SK-N-SH (cell line): ENCODE measurements around the gene ZGPAT. TPM values are rescaled to one million over a fixed set of nuclear protein-coding genes. Genes with fewer than 3 reads are reported as not detected.

Experiments
- CTCF ChIA-PET: fragments of 300-600, 350-600 bp; formaldehyde crosslinking; extraction: SDS; loops from one replicate; lab custom pipeline; 2021; lab: Yijun Ruan, JAX
- POLR2A ChIA-PET: fragments of 350-600 bp; sonication (Branson Sonifier 250); formaldehyde crosslinking; extraction: SDS; loops from one replicate; lab custom pipeline; 2020; ENCODE audit warnings: antibody characterized with exemption, inconsistent platforms; lab: Yijun Ruan, JAX
- DNase-seq: peaks from one replicate; pipeline ENCODE4 v3.0.0; 2012
- H2AFZ ChIP-seq: fragments of 200-600 bp; sonication (generic); 2 replicates; pipeline ENCODE4 v1.8.1; 2016; ENCODE audit warnings: antibody characterized with exemption, mild to moderate bottlenecking, low read depth
- H3F3A ChIP-seq: fragments of 200-600 bp; sonication (generic); replicated peaks from 2 replicates; pipeline ENCODE3; 2016; ENCODE audit warnings: antibody characterized with exemption, mild to moderate bottlenecking; ENCODE audit not compliant: insufficient read depth
- H3K27ac ChIP-seq, 2 experiments: fragments of 200-500 bp in 1 of 2; fragments of 200-600 bp in 1 of 2; sonication (Bioruptor generic) in 1 of 2; sonication (generic), shearing (Covaris generic) in 1 of 2; 2 replicates each; pipeline versions ENCODE4 v1.5.1 to v1.6.1; 2014 to 2016; ENCODE audit warnings: low read depth in 2 of 2, inconsistent platforms in 1 of 2, low read length in 1 of 2, mild to moderate bottlenecking in 1 of 2, mixed read lengths in 1 of 2
- H3K27me3 ChIP-seq: fragments of 200-600 bp; sonication (generic), shearing (Covaris generic); 2 replicates; pipeline ENCODE4 v1.6.1; 2016; ENCODE audit warnings: mixed run types; ENCODE audit not compliant: insufficient read depth
- H3K36me3 ChIP-seq, 2 experiments: fragments of 200-500 bp in 1 of 2; fragments of 200-600 bp in 1 of 2; sonication (Bioruptor generic) in 1 of 2; sonication (generic) in 1 of 2; replicated peaks in 1 of 2; 2 replicates each; pipeline versions ENCODE3 to v1.5.1; 2014 to 2016; ENCODE audit warnings: low read length in 1 of 2, mild to moderate bottlenecking in 1 of 2; ENCODE audit not compliant: insufficient read depth in 2 of 2, control insufficient read depth in 1 of 2
- H3K4me1 ChIP-seq, 2 experiments: fragments of 200-500 bp in 1 of 2; fragments of 200-600 bp in 1 of 2; sonication (Bioruptor generic) in 1 of 2; sonication (generic), shearing (Covaris generic) in 1 of 2; 2 replicates each; pipeline versions ENCODE4 v1.5.1 to v1.6.1; 2014 to 2016; ENCODE audit warnings: low read depth in 1 of 2, low read length in 1 of 2, mixed run types in 1 of 2; ENCODE audit not compliant: insufficient read depth in 2 of 2, control insufficient read depth in 1 of 2
- H3K4me2 ChIP-seq: fragments of 200-600 bp; sonication (generic), shearing (Covaris generic); 2 replicates; pipeline ENCODE4 v1.6.1; 2017; ENCODE audit warnings: mixed run types
- H3K4me3 ChIP-seq, 2 experiments: fragments of 200-500 bp in 1 of 2; fragments of 200-600 bp in 1 of 2; sonication (Bioruptor generic) in 1 of 2; sonication (generic), shearing (Covaris generic) in 1 of 2; 2 replicates each; pipeline versions ENCODE4 v1.5.1 to v1.8.1; 2014 to 2016; ENCODE audit warnings: low read depth in 2 of 2, inconsistent platforms in 1 of 2, low read length in 1 of 2, mild to moderate bottlenecking in 1 of 2, mixed read lengths in 1 of 2, moderate library complexity in 1 of 2
- H3K79me2 ChIP-seq: fragments of 200-600 bp; sonication (generic); 2 replicates; pipeline ENCODE4 v1.8.1; 2017; ENCODE audit warnings: mild to moderate bottlenecking; ENCODE audit not compliant: insufficient read depth
- H3K9ac ChIP-seq: fragments of 200-600 bp; sonication (generic); 2 replicates; pipeline ENCODE4 v1.6.1; 2017; ENCODE audit warnings: mixed run types
- H3K9me2 ChIP-seq: fragments of 200-600 bp; sonication (generic); 2 replicates; pipeline ENCODE4 v1.6.1; 2017; ENCODE audit warnings: mixed run types
- H3K9me3 ChIP-seq: fragments of 200-600 bp; sonication (generic); 2 replicates; pipeline ENCODE4 v1.6.1; 2017; ENCODE audit warnings: mixed run types, mild to moderate bottlenecking, moderate library complexity
- H4K20me1 ChIP-seq: fragments of 200-600 bp; sonication (generic); 2 replicates; pipeline ENCODE4 v1.6.1; 2017; ENCODE audit warnings: mild to moderate bottlenecking, mixed run types; ENCODE audit not compliant: insufficient read depth
- EP300 ChIP-seq, 2 experiments: IDR thresholded peaks; 2 replicates each; pipeline versions ENCODE4 v1.4.0 to v1.6.1; 2012; ENCODE audit warnings: borderline replicate concordance in 1 of 2, low read depth in 1 of 2, low read length in 1 of 2
- FOXJ3 ChIP-seq: sonication (generic); formaldehyde crosslinking; IDR thresholded peaks from 2 replicates; pipeline ENCODE4 v1.5.1; 2020; ENCODE audit warnings: mild to moderate bottlenecking, missing genetic modification reagents
- FOXM1 ChIP-seq: IDR thresholded peaks from 2 replicates; pipeline ENCODE4 v1.4.0; 2012; ENCODE audit warnings: low read depth, mild to moderate bottlenecking
- GABPA ChIP-seq: IDR thresholded peaks from 2 replicates; pipeline ENCODE4 v1.4.0; 2012; ENCODE audit warnings: low read depth, mild to moderate bottlenecking
- JUND ChIP-seq: IDR thresholded peaks from 2 replicates; pipeline ENCODE4 v1.4.0; 2012
- MEF2A ChIP-seq: IDR thresholded peaks from 2 replicates; pipeline ENCODE4 v1.4.0; 2012; ENCODE audit warnings: low read depth, borderline replicate concordance
- POLR2AphosphoS5 ChIP-seq: IDR thresholded peaks from 2 replicates; pipeline ENCODE4 v1.6.1; 2012; ENCODE audit warnings: low read depth, low read length
- RAD21 ChIP-seq: IDR thresholded peaks from 2 replicates; pipeline ENCODE4 v1.6.1; 2012; ENCODE audit warnings: mild to moderate bottlenecking, low read length
- RCOR1 ChIP-seq: fragments of 150-350 bp; IDR thresholded peaks from 2 replicates; pipeline ENCODE4 v1.6.1; 2017; ENCODE audit warnings: antibody characterized with exemption, low read length
- RXRA ChIP-seq: IDR thresholded peaks from 2 replicates; pipeline ENCODE4 v1.4.0; 2012; ENCODE audit warnings: low read depth, mild to moderate bottlenecking, borderline replicate concordance
- TAF1 ChIP-seq: IDR thresholded peaks from 2 replicates; pipeline ENCODE4 v1.6.1; 2012; ENCODE audit warnings: low read depth, mild to moderate bottlenecking, low read length, moderate library complexity, borderline replicate concordance
- TCF12 ChIP-seq: IDR thresholded peaks from 2 replicates; pipeline ENCODE4 v1.4.0; 2012
- TEAD4 ChIP-seq: IDR thresholded peaks from 2 replicates; pipeline ENCODE4 v1.4.0; 2012; ENCODE audit warnings: mild to moderate bottlenecking, borderline replicate concordance; ENCODE audit not compliant: insufficient read depth
- YY1 ChIP-seq: IDR thresholded peaks from 2 replicates; pipeline ENCODE4 v1.4.0; 2012; ENCODE audit warnings: low read depth, mild to moderate bottlenecking
- WGBS: methylation state at CpG from one replicate; pipeline ENCODE4 v1.1.6; 2017; ENCODE audit warnings: low lambda C conversion rate; 5-methylcytosine and 5-hydroxymethylcytosine counted together
- polyA plus RNA-seq, 3 experiments: library from polyadenylated mRNA; depleted of rRNA; stranded (reverse); fragments of >200 nt; gene quantifications; 2 replicates each; pipeline ENCODE4 v1.2.3, GENCODE V29; 2012
- TF ChIP-seq, protein P1 (sequence below): IDR thresholded peaks from 2 replicates; pipeline ENCODE4 v1.4.0; 2012; ENCODE audit warnings: low read depth, borderline replicate concordance
- TF ChIP-seq, protein P2 (sequence below): IDR thresholded peaks from 2 replicates; pipeline ENCODE4 v1.6.1; 2012; ENCODE audit warnings: mild to moderate bottlenecking, low read depth, low read length, moderate library complexity
- TF ChIP-seq, protein P3 (sequence below): fragments of 150-350 bp; IDR thresholded peaks from 2 replicates; pipeline ENCODE4 v1.6.1; 2017; ENCODE audit warnings: antibody characterized with exemption, low read length, low read depth, borderline replicate concordance
- TF ChIP-seq, protein P4 (sequence below): fragments of 200-600 bp; sonication (generic); IDR thresholded peaks from 2 replicates; pipeline ENCODE4 v1.6.1; 2017; ENCODE audit warnings: antibody characterized with exemption, mild to moderate bottlenecking, moderate library complexity

Gene ZGPAT
- polyA plus RNA-seq, 1 of the 3 experiments (the other 2 are of a cell fraction), result 33.7 TPM

DNA sequence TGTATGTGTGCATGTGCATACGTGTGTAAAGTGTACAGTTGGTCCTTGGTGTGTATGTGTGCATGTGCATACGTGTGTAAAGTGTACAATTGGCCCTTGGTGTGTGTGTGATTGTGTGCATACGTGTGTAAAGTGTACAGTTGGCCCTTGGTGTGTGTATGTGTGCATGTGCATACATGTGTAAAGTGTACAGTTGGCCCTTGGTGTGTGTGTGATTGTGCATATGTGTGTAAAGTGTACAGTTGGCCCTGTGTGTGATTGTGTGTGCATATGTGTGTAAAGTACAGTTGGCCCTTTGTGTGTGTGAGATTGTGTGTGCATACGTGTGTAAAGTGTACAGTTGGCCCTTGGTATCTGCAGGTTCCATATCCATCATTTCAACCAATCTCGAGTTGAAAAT, 23.6 kb downstream of the ZGPAT start:
- H3K9me3 ChIP-seq, result no peaks in the 10 kb centered on the region
- H3K4me2 ChIP-seq, result no peak overlapping the region
- DNase-seq, result no peak
- H3K79me2 ChIP-seq, result peaks cover 52% of the 10 kb centered on the region
- WGBS, result 90% methylated on average over 5 of the region's 5 CpGs
- no peak overlapping the region for H2AFZ ChIP-seq
- no peak overlapping the region for H3K4me3 ChIP-seq
- POLR2A ChIA-PET, result no interaction called here
- peaks cover 8% of the 10 kb centered on the region; the same call in 1 of the 2 replicates for H4K20me1 ChIP-seq
- H3K27ac ChIP-seq, result no peak overlapping the region
- peaks cover 18 to 19% of the 10 kb centered on the region in 2 experiments for H3K36me3 ChIP-seq
- CTCF ChIA-PET, result no interaction called here
- H3K9me2 ChIP-seq, result no peaks in the 10 kb centered on the region
- no peaks in the 10 kb centered on the region for H3K4me1 ChIP-seq
- H3K27me3 ChIP-seq, result no peaks in the 10 kb centered on the region
- TF ChIP-seq RCOR1 (no peak), POLR2AphosphoS5 (no peak), TCF12 (no peak), TEAD4 (no peak)
- TF ChIP-seq, protein P1, sequence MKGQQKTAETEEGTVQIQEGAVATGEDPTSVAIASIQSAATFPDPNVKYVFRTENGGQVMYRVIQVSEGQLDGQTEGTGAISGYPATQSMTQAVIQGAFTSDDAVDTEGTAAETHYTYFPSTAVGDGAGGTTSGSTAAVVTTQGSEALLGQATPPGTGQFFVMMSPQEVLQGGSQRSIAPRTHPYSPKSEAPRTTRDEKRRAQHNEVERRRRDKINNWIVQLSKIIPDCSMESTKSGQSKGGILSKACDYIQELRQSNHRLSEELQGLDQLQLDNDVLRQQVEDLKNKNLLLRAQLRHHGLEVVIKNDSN, result no peak
- H3K9ac ChIP-seq, result no peak overlapping the region
- H3F3A ChIP-seq, result peaks cover 16% of the 10 kb centered on the region

DNA sequence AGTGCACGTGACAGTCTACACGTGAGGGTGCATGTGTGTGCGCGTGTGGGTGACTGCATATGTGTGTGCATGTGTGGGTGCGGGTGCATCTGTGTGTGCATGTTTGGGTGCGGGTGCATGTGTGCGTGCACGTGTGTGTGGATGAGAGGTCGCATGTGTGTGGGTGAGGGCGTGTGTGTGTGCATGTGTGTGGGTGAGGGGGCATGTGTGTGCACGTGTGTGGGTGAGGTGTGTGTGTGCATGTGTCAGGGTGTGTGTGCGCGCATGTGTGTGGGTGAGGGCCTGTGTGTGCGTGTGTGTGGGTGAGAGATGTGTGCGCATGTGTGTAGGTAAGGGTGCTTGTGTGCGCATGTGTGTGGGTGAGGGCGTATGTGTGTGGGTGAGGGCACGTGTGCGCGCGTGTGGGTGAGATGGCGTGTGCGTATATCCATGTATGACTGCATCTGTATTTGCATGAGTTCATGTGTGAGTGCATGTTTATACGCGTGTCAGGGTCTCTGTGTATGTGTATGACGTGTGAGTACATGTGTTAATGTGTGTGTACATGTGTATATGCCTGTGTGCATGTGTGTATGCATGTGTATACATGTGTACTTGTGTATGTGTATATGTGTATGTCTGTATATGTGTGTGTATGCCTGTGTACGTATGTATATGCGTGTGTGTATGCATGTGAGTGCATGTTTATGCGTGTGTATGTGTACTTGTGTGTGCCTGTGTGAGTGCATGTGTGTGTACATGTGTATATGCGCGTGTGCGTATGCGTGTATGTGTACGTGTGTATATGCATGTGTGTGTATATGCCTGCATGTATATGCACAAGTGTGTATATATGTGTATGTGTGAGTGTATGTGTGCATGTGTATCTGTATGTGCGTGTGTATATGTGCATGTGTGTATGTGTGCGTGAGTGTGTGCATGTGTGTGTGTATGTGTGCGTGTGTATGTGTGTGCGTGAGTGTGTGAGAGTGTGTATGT, 24.6 kb downstream of the ZGPAT start:
- H3K27ac ChIP-seq, result no peak overlapping the region
- no peak overlapping the region for H2AFZ ChIP-seq
- H3K36me3 ChIP-seq, result peaks cover 17 to 18% of the 10 kb centered on the region in 2 experiments
- POLR2A ChIA-PET, result no interaction called here
- 91% methylated on average over 38 of the region's 38 CpGs for WGBS
- no peaks in the 10 kb centered on the region for H3K4me1 ChIP-seq
- peaks cover 42% of the 10 kb centered on the region for H3K79me2 ChIP-seq
- no peak overlapping the region for H3K4me3 ChIP-seq
- peaks cover 16% of the 10 kb centered on the region for H3F3A ChIP-seq
- no peaks in the 10 kb centered on the region for H3K27me3 ChIP-seq
- no peak for DNase-seq
- CTCF ChIA-PET, result no interaction called here
- no peak overlapping the region for H3K9ac ChIP-seq
- H4K20me1 ChIP-seq, result peaks cover 8% of the 10 kb centered on the region; the same call in 1 of the 2 replicates
- H3K9me2 ChIP-seq, result no peaks in the 10 kb centered on the region
- no peak overlapping the region for H3K4me2 ChIP-seq
- H3K9me3 ChIP-seq, result no peaks in the 10 kb centered on the region
- no peak for TF ChIP-seq FOXJ3
- TF ChIP-seq JUND, result no peak
- no peak for TF ChIP-seq TAF1
- TF ChIP-seq RAD21, result no peak
- no peak for TF ChIP-seq YY1
- no peak for TF ChIP-seq MEF2A
- no peak for TF ChIP-seq TEAD4
- TF ChIP-seq, protein P2, sequence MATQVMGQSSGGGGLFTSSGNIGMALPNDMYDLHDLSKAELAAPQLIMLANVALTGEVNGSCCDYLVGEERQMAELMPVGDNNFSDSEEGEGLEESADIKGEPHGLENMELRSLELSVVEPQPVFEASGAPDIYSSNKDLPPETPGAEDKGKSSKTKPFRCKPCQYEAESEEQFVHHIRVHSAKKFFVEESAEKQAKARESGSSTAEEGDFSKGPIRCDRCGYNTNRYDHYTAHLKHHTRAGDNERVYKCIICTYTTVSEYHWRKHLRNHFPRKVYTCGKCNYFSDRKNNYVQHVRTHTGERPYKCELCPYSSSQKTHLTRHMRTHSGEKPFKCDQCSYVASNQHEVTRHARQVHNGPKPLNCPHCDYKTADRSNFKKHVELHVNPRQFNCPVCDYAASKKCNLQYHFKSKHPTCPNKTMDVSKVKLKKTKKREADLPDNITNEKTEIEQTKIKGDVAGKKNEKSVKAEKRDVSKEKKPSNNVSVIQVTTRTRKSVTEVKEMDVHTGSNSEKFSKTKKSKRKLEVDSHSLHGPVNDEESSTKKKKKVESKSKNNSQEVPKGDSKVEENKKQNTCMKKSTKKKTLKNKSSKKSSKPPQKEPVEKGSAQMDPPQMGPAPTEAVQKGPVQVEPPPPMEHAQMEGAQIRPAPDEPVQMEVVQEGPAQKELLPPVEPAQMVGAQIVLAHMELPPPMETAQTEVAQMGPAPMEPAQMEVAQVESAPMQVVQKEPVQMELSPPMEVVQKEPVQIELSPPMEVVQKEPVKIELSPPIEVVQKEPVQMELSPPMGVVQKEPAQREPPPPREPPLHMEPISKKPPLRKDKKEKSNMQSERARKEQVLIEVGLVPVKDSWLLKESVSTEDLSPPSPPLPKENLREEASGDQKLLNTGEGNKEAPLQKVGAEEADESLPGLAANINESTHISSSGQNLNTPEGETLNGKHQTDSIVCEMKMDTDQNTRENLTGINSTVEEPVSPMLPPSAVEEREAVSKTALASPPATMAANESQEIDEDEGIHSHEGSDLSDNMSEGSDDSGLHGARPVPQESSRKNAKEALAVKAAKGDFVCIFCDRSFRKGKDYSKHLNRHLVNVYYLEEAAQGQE, result no peak
- TF ChIP-seq, protein P1, result no peak
- TF ChIP-seq FOXM1, result no peak
- TF ChIP-seq POLR2AphosphoS5, result no peak
- TF ChIP-seq RXRA, result no peak
- TF ChIP-seq, protein P3, sequence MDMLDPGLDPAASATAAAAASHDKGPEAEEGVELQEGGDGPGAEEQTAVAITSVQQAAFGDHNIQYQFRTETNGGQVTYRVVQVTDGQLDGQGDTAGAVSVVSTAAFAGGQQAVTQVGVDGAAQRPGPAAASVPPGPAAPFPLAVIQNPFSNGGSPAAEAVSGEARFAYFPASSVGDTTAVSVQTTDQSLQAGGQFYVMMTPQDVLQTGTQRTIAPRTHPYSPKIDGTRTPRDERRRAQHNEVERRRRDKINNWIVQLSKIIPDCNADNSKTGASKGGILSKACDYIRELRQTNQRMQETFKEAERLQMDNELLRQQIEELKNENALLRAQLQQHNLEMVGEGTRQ, result no peak
- no peak for TF ChIP-seq GABPA
- no peak for TF ChIP-seq EP300 (IDR thresholded peaks at IDR 0.05; ENCODE audit: borderline replicate concordance in 1 of 2, low read depth in 1 of 2, low read length in 1 of 2)
- TF ChIP-seq, protein P4, sequence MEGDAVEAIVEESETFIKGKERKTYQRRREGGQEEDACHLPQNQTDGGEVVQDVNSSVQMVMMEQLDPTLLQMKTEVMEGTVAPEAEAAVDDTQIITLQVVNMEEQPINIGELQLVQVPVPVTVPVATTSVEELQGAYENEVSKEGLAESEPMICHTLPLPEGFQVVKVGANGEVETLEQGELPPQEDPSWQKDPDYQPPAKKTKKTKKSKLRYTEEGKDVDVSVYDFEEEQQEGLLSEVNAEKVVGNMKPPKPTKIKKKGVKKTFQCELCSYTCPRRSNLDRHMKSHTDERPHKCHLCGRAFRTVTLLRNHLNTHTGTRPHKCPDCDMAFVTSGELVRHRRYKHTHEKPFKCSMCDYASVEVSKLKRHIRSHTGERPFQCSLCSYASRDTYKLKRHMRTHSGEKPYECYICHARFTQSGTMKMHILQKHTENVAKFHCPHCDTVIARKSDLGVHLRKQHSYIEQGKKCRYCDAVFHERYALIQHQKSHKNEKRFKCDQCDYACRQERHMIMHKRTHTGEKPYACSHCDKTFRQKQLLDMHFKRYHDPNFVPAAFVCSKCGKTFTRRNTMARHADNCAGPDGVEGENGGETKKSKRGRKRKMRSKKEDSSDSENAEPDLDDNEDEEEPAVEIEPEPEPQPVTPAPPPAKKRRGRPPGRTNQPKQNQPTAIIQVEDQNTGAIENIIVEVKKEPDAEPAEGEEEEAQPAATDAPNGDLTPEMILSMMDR, result no peak
